GM21737 (cell line): ENCODE measurements around the gene TFF1.

Experiments used
- ATAC-seq: cut with Tn5 transposase; IDR thresholded peaks from one replicate; pipeline ENCODE4 v1.9.1; 2021; ENCODE audit warnings: mild to moderate bottlenecking, moderate library complexity; ENCODE audit not compliant: unreplicated experiment

Gene TFF1

DNA sequence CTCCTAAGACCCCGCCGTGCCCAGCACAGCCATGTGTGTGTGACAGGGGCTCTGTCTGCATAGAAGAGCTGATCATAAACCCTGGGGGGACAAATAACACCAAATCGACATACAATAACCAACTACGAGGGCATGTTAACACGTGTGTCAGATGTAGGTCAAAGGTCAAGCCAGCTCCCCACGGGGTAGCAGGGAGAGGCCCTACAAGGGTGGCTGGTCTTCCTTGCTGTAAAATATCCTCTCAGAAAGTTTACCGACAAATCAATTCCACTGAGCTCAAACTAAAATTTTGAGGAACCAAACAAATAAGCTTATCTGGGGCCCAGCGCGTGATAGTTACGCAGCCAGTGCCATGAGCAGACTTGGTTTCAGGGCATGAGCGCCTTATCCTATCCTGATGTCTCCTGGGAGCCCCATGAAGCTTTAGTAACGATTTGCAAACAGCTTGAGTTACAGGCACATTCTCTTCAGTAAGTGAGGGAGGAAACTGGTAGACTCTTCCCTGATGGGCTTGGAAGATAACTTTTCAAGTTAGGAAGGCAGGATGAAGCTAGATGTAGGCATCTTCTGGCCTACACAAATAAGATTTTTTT is 32.2 kb upstream of the TFF1 start:
- no peak for ATAC-seq

DNA sequence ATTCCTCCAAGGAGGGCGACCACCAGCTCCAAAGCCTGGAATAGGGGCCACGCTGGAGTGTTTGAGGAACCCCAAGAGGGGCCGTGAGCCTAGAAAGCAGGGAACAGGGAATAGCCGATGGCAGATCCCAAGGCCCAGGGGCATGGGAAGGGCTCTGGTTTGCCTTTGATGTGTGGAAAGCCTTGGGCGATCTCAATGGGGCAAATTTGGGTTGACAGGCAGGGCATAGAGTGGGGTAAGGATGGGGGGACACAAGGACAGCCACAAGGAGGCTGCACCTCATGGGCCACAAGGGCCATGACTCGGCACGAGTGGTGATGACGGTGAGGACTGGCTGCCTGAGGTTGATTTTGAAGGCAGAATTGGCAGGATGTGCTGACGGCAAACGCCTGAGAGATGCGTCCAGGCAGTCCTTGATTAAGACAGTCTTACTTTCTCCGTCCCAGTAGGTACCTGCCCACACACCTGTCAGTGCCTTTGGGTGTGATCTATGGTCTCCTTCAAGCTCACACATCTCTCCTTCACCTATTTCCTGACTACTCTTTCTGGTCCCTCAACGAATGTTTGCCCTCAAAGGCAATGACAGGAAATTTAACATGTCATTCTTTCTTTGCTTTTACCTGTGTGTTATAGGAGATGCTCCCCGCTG is 31.5 kb upstream of the TFF1 start:
- ATAC-seq: no peak

DNA sequence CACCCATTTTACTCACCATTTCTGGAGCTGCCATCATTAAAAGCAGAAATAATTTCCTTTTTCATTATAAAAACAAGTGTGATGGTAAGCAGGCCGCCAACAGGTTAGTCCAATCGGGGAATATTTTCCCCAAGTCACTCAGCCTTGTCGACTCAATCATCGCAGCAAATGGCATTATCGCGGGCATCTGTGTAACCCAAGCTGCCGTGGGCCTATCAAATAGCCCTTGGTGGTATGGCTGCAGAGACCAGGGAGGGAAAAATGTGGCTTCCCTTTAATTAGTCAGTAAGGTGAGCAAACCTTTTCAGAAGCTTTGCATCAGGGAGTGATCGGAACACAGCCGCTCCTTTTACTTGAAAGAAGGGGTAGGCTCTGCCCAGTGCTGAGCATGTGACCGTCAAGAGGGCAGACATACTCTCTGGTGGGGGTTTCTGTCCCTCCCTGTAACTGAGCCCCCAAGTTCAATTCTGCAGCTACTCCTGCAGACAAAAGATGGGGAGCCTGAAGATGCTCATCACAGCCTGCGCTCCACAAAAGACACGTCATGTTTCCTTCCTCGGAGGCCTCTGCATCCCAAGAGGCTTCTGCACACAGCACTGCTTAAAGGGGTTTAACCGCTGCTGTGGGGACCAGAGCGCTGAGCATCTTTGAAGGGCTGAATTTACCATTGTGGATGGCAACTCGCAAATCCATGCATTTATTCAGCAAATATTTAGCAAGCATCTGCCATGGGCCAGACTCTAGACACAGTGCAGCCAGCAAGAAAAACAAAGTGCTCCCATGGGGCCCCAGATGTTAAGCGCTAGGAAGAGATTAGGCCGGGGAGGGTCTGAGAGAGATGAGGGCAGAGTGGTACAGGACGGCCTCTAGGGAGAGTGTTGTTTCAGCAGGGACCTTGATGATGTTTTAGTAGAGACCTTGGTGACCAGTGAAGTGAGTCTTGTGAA is 30.7 kb upstream of the TFF1 start:
- ATAC-seq: no peak

DNA sequence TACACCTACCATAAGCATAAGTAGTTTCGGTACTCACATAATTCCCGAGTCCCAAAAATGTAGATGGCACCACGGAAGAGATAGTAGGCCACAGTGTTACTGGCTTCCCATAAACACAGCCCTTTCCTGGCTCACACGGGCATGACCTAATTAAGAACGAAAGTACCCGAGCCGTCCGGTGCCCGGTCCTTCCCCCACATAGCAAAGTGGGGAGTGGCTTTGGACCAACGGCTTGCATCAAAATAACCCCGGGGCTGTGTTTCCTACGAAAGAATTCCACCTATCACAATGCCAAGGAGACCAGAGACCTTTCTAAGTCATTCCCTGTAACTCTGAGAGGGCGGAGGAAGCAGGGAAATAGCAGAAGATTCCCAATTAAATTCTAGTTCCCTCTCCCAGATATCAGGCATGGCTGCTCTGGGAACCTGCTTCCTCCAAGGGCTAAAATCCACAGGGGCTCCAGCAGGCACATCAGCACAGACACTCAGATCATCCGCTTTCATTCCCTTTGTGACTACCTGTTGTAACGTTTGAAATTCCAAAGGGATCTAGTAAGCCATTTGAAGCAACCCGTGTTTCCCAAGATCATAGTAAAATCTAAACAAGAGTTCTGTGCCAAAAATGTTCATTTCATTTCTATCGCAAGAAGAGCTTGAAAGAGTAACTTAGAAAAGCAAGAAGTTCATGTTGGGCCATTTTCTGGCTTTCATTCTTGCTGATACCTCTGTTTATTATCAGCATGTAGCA is 29.7 kb upstream of the TFF1 start, which contains the start of gene TMPRSS3:
Gene TMPRSS3 (minus strand): TSS at position 148 of the 747 bp plus-strand sequence. CDS start 635 bp downstream, outside the sequence.
- ATAC-seq: no peak

DNA sequence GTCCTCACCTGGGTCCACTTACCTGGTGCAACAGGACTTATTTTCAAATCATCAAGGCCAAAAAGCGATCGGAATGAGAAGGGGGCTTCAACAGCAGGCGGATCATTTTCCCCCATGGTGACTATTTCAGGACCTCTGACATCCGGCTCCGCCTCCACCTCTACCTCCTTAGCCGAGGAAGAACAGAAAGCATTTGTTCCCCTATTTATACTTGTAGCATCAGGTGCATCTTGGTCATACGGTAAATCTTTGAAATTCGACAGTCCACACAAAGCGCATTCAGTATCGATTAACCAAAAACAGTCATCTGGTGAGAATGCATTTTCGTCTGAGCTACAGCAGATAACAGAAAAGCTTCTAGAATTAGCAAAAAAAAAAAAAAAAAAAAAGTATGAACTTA is 29.0 kb upstream of the TFF1 start:
- no peak for ATAC-seq

DNA sequence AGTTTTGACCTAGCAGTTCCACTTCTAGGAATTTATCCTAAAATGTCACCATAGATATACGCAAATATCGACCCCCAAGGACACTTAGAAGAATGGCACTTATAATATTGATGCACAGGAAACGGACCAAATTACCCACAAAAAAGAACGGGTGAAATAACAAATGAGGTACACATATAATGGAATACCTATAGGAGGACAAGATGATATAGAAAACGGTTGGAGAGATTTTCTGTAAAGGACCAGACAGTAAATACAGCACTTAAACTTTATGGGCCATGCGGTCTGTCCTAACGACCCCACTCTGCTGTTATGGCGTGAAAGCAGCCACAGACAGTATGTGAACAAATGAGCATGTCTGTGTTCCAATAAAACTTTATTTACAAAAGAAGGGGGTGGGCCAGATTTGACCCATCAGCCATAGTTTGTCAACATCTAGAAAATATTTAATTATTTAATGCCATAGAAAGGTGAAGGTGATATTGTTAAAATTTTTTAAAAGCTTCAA is 27.2 kb upstream of the TFF1 start:
- no peak for ATAC-seq

DNA sequence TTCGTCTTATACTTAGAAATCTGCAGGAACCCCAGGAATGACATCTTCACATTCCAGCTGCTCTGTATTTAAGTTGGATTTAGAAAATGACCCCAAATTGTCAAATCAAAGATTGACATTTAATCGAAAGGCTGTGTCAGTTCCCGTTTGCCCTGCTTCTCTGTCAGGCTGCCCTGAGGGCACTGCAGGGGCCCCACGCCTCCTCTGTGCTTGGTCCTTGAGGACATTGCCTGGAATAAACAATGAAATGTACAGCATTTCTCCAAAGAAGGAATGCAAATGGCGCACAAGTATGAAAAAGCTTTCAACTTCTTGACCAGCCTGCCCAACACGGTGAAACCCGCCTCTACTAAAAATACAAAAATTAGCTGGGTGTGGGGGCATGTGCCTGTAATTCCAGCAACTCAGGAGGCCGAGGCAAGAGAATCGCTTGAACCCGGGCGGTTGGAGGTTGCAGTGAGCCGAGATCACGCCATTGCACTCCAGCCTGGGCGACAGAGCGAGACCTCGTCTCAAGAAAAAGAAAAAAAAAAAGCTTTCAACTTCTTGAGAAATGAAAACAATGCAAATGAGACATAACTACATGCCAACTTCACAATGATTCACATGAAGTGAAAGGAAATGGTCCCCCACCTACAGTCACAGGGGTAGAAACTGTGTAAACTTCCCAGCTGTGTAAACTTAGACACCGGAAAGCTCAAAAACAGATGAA is 26.6 kb upstream of the TFF1 start:
- peak; percentile 51 for ATAC-seq

DNA sequence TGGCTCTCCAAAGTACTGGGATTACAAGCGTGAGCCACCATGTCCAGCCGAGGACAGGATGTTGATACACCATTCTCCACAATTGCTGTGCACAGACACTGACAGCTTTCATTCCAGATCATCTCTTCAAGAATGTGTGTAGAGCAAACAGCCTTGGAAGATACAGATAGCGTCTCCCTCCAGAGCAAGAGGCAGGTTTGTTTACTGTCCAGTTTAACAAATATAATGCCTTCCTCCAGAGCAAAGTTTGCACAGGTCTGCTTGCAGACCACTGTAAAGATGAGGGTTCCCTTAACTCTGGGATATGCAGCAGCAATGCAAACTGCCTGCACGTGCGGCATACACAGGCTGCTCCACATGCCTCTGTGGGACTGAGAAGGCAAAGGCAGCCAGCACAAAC is 25.0 kb upstream of the TFF1 start:
- ATAC-seq: no peak

DNA sequence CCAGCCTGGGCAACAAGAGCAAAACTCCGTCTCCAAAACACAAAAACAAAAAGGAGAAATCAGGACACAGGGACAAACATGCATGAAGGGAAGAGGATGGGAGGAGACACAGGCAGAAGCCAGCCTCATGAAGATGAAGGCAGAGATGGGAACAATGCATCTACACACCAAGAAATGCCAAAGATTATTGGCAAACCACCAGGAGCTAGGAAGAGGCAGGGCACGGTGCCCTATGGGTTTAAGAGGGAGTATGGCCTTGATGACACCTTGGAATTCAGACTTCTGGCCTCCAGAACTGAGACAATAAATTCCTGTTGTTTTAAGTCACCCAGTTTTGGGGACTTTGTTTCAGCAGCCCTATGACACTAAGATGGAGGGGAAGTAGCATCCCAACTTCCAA is 24.4 kb upstream of the TFF1 start:
- ATAC-seq: no peak

DNA sequence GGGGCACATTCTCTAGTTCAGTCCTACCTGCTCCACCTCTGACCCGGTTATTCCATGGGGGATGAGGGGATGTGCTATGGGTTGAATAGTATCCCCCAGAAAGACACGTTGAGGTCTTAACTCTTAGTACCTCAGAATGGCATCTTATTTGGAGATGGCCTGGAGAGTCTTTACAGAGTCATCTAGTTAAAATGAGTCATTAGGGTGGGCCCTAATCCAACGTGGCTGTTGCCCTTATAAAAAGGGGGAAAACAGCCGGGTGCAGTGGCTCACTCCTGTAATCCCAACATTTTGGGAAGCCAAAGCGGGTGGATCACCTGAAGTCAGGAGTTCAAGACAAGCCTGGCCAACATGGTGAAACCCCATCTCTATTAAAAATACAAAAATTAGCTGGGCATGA is 23.9 kb upstream of the TFF1 start:
- ATAC-seq: no peak

DNA sequence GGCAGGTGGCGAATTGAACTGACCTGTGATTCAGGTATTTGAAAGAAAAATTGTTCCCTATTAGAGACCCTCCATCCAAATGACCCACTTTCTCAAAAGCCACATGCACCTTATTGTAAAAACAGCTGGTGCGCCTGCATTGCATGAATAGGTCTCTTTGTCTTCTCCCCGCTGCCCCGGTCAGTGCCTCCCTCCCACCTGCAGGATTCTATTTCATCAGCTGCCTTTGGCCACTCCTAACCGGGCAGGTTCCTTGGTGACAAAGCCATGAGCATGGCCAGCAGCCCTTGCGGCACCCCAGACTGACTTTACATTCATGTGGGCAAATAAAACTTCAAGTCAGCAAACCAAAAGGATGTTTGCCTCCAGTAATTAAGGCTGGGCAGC is 23.1 kb upstream of the TFF1 start:
- no peak for ATAC-seq

DNA sequence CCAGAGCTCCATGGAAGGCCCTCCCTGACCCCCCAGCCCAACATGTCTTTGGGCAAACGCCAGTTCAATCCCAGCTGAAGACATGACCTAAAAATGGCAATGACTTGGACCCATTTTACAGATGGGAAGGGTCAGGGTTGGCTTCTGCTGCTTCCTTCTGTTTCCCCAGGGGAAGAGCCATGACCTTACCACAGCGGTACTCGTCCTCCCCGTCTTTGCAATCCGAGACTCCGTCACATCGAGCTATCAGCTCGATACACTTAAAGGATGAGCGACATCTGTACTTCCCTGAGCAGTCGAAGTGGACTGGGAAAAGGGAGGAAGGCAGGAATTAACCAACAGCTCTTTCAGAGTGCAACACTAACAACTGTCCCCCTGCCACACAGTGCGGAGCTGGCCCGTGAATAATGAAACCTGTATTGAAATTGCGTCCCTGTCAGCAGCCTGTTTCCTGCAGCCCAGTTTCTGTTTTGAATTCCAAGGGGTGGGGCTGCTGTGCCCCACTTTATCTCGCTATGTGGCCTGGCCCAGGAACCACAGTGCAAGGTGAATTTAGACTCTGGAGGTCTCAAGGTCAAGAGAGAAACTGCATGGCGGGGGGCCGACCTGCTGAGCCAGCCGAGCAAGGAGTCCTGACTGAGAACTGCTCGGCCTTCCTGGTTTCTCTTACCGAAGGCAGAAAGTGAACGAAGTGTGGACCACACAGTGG is 22.6 kb upstream of the TFF1 start:
- no peak for ATAC-seq

DNA sequence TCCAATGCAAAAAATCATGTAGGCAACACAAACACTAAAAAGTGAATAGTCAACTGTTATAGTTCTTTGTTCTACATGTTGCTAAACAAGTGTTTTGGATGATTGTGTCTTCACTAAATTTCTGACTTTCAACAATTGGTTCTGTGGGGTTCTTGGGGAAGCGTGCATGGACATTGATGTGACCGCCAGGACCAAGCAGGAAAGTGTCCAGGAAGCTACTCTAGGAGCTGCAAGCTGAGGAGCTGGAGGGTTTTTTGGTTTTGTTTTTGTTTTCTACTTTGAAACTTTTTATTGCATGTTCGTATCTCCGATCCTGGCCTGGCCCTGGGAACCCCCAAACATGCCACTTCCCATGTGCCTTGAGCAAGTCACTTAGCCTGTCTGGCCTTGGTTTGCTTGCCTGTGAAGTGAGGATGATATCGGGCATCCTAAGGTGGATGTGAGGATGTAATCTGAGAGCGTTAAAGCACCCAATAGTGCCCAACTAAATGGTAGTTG is 21.6 kb upstream of the TFF1 start:
- ATAC-seq: no peak

DNA sequence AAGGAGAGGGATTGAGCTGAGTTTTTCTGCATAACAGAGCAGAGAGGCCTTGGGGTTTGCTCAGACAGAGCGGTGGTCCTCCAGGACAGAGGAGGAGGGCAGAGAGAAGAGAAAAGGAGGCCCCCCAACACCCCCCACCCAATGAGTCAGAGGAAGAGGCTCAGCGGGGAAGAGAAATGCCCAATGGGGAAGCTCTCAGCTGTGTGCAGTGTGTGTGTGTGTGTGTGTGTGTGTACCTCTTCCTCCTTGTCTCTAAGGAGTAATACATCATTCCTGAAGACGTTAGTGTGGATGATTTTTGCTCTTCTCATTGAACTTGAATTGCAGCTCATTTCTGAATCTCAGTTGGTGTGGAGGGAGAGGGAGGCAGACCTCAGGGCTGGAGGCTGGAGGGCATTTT is 20.8 kb upstream of the TFF1 start:
- no peak for ATAC-seq

DNA sequence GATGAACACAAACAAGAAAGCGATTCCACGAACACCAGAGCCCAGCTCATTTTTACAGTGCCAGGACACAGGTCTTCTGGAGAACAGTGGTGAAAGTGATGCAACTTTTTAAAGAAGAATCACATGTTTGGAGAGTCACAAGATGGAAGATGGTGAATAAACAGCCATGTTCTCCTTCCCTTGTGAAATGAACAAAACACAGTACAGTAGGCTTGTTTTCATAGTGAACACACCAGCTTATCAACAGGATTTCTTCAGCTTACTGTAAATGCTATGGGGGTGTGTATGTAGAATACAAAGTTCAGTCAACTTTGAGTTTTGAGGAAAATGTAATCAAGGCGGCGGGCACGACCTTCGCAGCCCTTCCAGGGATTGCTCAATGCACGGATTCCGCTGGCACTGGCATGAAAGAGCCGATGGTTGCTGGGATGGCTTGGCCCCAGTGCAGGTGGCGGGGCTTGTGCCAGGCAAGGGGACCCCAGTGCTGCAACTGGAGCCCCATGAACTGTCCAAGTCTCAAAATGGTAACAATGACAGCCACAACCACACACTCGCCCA is 19.8 kb upstream of the TFF1 start:
- ATAC-seq: no peak

DNA sequence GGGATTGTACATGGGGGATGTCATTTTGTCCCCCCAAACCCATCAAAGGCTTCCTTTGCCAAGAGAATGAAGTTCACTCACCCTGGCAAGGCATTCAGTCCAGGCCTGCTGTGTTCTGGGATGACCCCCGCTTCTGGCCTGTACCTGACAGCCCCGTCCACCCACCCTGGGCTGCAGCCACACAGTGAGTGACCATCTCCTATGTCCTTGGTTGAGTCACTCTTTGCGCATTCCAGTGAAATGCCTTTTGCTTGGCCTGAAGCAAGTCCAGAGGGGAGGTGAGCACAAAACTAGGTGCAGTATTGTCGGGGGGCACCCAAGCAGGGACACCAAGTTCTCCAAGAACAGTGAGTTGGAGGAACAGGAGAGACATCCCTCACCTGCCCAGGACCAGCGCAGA is 19.3 kb upstream of the TFF1 start:
- no peak for ATAC-seq

DNA sequence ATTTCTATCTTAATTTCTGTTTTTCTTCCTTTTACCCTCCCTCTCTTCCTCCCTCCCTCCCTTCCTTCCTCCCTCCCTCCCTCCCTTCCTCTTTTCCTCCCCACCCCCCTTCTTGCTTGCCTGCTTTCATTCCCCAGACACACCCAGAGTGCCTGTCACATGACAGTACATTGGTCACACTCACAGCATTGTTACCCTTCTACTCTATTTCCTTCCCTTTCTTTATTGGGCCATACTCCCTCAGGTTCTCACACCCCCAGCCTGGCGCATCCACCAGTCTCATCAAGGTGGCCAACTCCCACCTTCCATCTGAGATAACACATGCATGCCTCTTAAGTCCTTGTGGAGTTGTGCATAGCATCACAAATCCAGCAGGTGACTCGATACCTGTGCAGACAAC is 18.7 kb upstream of the TFF1 start:
- ATAC-seq: no peak

DNA sequence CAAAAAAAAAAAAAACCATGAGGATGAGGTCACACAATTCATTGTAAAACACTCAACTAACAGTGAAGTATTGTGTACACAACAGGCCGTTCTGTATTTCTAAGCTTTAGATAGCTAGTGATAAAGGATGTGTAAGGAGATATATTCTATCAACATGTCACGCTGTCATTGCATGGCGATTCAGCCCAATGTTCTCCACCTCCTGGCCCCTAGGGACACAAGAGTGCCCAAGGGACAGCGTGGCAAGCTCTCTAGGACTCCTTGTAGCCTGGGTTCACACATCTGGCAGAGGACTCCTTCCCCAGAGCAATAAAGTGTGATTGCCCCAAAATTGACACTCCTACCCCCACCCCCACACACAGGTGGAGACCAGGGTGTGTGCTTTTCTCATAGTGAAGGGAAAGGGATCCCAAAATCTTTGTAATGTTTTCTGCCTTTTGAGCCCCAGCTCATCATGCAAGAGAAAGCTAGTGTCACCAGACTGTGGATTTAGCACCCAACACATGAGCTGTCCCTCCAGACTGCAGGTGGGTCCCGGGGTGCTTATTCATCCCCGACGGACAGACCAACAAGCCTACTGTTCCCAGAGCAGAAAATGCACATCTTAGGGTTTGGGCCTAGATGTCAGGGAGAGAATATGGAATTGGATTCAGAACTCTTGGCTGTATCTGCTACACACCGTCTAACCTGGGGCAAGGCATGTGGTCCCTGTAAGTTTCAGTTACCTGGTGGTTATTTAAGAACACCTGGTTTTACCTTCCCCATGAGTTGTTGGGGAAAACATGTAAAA is 18.0 kb upstream of the TFF1 start:
- no peak for ATAC-seq
